ENCODE data around the gene FAM180A. TPM values are rescaled to one million over a fixed set of nuclear protein-coding genes. Genes with fewer than 3 reads are reported as not detected.
"Not testable (repeated sequence)": the region's sequence is repeated elsewhere in the genome, so short reads cannot be mapped to it uniquely, and the experiment has no call there.

FAM180A gene
- polyA plus RNA-seq, 5 donors: 0.09 to 0.24 (median 0.21) TPM

- DNase-seq: no peak
These were observed 6.7 kb downstream of the FAM180A start for GRCh38 chr7:135741905-135742304.

DNA sequence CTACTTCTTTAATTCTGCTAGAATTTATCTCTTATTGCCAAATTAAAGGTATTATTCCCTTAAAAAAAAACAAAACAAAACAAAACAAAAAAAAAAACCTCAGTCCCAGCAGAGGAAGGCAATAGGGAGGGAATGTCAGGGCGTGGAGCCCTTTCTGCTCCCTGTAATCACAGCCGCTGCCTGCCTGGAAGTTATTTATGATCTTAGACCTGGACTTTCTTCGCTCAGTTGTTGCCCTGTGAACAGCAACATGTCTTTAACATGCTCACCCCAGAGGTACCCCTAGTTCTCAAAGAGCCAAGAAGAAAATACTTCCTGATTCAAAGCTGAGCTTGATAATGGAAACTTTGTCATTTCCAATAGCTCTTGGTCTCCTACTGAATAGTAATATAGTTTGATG, 7.7 kb downstream of the FAM180A start:
- no peak for DNase-seq

DNA sequence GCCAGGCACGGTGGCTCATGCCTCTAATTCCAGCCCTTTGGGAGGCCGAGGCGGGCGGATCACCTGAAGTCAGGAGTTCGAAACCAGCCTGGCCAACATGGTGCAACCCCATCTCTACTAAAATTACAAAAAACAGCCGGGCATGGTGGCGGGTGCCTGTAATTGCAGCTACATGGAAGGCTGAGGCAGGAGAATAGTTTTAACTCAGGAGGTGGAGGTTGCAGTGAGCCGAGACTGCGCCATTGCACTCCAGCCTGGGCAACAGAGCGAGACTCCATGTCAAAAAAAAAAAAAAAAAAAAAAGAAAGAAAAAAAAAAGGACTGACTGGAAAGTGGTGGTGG, 11.3 kb downstream of the FAM180A start:
- not testable (repeated sequence) for DNase-seq

GRCh38 chr7:135736586-135737305, 11.9 kb downstream of the FAM180A start:
- DNase-seq: no peak

DNA sequence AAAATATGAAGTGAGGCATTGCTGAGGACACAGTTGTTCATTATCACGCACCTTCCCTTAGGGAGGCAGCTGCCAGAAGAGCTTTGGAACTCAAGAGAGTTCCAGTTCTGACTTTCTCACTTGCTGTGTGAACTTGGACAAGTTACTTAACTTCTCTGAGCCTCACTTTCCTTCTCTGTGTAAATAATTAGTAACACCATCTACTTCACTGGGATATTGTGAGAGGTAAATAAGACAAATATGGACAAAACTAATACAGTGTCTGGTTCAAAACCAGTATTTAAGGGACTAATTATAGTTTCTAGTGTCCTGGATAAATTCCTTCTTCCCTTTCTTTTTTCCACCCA, 14.3 kb downstream of the FAM180A start:
- no peak for DNase-seq

DNA sequence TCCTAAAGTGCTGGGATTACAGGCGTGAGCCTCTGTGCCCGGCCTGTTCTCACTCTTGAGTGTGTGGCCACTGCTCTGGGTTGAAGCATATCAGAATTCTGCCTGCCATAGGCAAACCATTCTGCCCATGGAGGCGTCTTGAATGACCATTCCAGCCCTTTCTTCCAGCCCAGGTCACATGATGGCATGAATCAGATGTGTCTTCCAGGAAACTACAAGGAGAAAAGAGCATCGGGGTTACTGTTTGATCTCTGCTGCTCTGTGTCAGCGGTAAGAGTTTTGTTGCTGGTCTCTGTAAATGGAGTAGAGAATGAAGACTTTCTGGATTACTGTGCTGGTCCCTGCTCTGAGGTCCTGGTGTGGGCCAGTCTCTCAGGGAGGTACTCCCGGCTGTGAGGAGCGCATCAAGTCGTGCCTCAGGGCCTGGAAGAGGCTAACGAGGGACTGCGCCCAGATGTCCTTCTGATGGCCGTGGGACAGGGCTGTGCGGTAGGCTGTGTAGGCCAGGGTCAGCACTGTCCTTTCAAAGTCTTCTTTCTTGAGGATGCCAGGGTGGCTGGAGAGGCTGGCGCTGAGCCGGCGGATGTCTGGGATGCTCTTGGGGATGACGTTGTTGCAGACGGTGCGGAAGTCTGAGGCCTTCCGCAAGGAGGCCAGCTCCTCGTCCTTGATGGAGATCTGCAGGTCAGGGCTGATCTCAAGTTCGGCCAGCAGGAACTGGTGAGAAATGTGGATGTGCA, 14.8 kb downstream of the FAM180A start:
- no peak for DNase-seq

DNA sequence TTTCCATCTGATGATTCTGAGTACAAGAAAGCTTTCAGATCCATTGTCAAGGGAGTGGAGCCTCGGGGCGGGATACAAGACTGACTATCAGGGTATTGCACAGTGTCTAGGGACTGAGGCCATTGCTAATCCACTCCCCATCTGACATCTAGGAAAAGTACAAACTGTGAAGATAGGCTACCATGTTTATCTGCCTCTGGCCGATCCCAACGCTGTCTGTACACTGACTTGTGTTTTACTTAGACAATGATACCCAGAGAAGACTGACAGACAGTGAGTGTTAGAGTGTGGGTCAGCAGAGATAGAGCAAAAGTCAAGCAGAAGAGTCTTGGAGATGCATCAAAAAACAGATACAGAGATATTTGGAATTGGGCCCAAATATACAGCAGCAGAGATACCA, 17.5 kb downstream of the FAM180A start:
- DNase-seq: no peak

DNA sequence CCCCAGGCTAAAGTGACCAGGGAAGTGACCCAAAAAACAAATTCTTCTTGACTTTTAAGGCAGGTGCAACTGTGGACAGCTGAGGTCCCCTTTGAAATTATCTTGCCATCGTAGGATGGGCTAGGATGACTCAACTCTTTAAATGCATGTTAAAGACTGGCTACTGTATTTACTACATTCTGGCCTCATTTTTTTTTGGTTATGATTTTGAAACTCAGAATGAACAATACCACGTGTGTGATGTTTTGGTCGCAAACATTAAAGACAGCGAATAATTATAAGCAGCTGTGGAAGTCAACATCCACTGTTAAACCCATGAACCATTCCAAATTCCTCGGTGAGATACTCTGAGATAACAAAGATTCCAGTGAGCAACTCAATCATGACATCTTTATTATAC, 19.4 kb downstream of the FAM180A start:
- DNase-seq: no peak

DNA sequence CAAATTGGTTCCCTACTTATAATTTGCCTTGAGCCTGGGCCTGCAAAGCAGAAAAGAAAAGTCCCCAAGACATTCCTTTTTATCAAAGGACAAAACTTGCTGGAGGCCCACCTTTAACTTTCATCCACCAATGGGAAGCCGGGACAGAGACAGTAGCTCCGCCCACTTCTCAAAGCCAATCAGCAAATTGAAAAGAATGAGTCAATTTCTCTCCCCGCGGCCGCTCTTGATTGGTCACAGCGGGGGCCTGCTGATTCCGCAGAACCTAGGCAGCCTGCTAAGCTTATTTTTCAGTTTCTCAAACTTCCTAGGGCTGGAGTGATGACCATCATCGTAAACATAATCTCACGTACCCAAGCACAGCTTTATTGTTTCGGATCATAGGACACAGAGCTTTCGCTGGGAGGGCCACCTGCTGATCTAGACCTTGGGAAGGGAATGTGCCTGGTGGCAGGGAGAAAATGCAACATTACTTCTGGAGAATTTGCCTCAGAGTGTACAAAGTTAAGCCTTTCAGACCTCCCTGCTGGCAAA, 20.4 kb downstream of the FAM180A start, which contains the start of gene SLC13A4:
Gene SLC13A4, minus strand, starts transcription at position 51 of the 534 bp plus-strand sequence. CDS start 690 bp downstream, outside the sequence.
- DNase-seq: no peak

- DNase-seq: no peak
These were observed 21.5 kb downstream of the FAM180A start for GRCh38 chr7:135726911-135727673.

DNA sequence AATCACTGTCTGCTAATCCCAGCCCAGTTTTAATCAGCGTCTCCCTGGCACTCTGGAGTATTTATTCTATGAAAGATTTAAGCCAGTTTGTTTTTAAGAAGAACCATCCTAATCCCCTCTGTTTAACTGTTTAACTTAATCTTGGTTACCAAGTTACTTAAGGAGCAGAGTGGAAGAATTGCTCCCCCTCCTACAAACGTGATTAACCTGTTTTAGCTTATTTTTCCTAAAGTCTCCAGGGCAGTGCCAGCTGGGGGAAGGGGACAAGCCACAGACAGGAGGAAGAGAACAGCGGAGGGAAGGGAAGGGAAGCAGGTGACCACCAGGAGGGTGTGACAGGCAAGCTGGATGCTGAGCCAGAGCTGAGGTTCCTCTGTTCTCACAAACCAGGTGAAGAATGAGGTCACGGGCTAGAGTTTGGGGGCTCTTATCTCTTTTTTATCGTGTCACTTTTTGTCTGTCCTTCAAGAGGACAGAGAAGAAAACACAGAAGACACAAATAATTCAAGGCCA, 22.3 kb downstream of the FAM180A start:
- no peak for DNase-seq

DNA sequence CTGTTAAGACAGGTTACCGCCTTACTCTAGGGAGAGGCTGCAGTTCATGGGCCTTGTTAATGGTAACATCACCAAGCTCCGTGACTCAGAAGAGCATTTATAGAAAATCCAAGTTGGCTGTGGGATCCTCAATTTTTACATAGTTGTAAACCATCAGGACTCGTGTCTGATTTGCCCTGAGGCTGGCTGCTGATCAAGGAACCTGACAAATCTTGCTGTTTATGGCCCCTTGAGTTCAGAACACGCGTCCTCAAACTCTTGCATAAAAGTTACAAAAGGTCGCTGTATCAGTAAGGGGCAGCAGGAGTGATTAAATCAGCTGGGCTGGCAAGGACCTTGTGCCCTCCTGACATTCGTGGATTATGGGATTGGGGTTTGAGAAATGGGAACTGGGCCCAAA, 25.2 kb downstream of the FAM180A start:
- no peak for DNase-seq

DNA sequence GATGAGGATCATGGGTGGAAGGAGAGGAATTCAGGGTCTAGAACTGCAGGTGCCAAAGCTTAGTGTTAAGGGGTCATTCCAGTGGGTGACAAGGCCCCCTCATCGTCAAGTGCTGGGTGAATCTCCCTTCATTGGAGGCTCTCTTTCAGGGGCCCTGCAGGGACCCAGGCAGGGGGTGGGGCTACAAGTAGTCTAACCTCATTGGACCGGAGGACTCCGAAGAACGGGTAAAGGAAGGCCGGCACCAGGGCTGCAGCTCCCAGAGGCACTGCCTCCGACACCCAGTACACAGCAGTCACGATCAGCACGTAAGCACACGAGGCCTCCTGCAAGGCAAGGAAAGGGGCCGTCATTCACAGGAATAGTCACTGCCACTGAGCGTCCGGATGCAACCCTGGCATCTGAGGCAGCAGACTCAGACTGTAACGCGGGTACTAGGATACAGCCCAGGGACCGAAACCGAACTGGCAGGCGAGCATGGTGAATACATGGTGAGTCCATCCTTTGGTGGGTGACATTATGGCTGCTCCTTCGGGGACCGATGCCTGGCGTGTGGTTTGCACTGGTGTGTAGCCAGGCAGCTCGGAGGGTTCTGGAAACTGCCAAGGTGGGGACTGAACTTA, 27.3 kb downstream of the FAM180A start:
- no peak for DNase-seq

DNA sequence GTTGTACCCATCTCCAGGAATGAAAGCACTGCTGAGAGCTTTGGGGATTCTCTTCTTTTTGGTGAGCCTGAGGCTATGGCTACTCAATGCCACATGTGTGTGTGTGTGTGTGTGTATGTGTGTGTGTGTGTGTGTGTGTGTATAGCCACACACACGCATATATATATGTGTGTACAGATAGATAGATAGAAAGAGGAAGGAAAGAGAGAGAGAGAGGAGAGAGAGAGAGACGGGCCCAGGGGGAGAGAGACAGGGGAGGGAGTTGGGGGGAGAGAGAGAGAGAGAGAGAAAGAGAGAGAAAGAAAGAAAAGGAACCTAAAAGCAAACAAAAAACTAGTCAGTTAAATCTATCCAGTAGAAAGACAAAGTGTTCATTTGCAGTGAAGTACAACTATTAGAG, 28.9 kb downstream of the FAM180A start:
- no peak for DNase-seq

DNA sequence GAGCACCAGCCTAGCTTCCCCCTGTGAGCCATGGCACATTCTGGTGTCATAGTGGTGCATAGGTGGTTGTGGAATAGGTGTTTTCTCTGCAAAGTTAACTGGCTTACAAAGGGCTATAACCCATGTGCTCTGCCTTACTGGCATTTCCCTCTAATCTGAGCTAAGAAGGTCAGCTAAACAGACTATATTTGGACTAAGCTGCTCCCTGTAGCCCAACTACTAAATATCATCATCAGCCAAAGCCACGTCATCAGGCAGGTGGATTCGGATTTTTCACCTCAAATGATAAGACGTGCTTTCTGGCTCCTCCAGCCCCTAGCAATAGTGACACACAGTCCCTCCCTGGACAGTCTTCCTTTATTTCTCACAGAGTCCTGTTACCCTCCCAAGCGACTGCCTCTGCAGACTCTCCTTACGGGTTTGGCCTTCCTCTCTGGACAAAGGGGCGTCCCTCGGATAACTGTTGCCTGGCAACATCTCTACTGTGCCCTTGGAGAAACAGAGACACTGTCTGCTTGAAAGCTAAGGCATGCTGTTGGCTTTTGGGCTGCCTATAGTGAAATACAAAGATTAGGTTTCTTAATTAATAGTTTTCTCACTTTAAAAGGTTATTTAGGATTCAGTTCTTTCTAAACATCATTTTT, 29.7 kb downstream of the FAM180A start:
- DNase-seq: no peak

DNA sequence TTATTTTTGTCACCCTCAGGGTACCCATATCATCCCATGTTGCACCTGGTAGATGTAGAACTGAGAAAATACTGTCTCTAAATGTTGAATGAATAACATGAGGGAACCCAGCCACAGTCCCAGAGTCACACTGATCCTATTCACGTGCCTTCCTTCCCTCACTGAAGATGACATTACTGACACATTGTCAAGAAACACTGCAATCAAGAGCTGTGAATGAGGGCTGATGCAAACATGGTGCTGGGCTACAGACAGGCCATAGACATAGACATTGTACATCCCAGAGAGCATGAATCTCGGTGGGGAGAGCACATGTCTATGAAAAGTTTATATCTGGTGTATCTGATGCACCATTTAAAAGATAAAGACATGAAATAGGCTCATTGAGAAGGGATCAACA, 30.4 kb downstream of the FAM180A start:
- DNase-seq: no peak

- no peak for DNase-seq
These were observed 30.9 kb downstream of the FAM180A start for GRCh38 chr7:135717693-135718092.

DNA sequence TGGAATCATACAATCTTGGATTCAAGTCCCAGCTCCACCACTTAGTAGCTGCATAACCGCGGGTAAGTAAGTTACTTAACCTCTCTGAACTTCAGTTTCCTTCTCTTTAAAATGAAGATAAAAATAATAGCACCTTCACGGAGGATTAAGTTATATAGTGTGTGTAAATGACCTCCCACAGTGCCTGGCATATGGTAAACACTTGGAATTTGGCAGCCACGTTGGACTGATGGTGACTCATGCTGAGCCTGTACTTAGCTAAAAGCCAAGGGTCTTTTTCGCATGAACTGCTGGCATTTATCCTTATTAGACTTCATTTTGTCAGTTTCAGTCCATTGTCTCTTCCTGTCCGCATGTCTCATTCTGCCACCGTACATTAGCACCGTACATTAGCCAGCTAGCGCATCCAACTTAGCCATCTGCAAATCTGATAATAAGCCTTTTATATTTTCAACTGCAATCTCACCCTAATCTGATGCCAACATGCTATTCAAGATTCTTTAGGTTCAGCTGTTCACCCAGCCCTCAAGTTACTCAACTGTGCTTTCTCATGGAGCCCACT, 31.9 kb downstream of the FAM180A start:
- DNase-seq: no peak

GRCh38 chr7:135715673-135716072, 32.9 kb downstream of the FAM180A start:
- DNase-seq: no peak

DNA sequence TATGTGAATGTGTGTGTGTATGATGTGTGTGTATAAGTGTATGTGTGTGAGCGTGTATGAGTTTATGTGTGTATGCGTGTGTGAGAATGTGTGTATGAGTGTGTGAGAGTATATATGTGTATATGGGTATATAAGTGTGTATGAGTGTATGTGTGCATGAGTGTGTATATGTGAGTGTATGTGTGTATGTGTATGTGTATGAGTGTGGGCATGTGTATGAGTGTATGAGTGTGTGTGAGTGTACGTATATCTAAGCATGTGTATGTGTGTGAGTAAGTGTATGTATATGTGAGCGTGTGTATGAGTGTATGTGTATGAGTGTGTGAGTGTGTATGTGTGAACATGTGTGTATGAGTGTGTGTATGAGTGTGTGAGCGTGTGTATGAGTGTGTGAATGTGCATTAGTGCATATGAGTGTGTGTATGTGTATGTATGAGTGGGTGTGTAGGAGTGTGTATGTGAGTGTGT, 33.5 kb downstream of the FAM180A start:
- DNase-seq: no peak

DNA sequence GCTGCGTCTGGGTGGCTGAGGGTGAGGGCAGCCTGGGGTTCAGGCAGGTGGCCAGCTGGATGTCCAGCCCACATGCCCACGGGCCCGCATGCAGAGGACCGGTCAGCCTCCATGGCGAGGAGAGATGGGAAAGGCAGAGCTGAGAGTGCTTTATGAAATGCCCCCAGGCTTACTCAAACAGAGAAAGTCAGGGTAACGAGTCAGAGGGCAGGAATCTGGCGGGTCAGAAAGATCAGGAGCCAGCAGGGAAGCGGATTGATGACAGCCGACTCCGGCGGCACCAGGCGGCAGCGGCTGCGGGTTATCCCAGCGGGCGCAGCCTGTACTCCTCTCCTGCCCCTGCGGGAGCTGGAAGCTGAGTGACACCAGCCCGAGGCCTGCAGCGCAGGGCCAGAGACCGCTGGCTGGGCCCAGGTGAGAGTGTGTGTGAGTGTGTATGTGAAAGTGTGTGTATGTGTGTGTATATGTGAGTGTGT, 34.0 kb downstream of the FAM180A start:
- DNase-seq: no peak
